ENCODE results near the gene HPSE2. TPM values are rescaled to one million over a fixed set of nuclear protein-coding genes. Genes with fewer than 3 reads are reported as not detected.

Gene HPSE2
- total RNA-seq, 1 experiment from 2014 or later, result not detected

DNA sequence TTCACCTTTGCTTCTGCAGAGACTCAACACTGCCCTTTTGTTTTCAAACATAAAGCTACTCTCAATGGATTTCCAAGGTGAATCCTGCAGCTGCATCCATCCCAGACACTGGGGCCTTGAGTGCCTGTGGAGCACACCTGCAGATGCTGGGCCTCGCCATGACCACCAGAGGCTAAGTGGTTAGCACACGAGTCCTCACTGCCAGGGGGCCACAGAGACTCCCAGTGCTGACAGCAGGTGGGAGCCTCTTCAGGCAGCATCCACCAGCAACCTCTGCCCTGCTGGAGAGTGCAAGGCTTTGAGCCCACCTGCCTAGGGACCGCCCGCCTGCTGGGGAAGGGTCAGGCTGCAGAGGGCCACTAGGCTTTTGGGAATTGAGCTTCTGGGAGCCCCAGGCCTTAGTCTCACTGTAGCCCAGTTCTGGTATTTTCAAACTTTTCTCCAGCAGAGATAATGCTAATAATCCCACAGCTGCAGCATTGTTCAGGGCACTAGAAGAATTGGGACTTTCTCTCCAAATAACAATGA lies 779.5 kb downstream of the HPSE2 start:
- Histone ChIP-seq H3K9me3 (ENCODE audit: control insufficient read depth, insufficient read depth, low read depth, low read length) (no peaks in the 10 kb centered on the region), H3K4me3 (ENCODE audit: low read depth in 2 of 2, low read length in 2 of 2) (no peak overlapping the region), H3K27me3 (ENCODE audit: control insufficient read depth, insufficient read depth, low read length) (no peaks in the 10 kb centered on the region; the same call in 1 of the 2 replicates), H3K4me1 (ENCODE audit: control insufficient read depth, insufficient read depth, low read length) (peaks cover 14% of the 10 kb centered on the region), H3K36me3 (ENCODE audit: control insufficient read depth, insufficient read depth, low read length) (no peaks in the 10 kb centered on the region), H3K27ac (ENCODE audit: low read length) (no peak overlapping the region)
- TF ChIP-seq, protein P1, sequence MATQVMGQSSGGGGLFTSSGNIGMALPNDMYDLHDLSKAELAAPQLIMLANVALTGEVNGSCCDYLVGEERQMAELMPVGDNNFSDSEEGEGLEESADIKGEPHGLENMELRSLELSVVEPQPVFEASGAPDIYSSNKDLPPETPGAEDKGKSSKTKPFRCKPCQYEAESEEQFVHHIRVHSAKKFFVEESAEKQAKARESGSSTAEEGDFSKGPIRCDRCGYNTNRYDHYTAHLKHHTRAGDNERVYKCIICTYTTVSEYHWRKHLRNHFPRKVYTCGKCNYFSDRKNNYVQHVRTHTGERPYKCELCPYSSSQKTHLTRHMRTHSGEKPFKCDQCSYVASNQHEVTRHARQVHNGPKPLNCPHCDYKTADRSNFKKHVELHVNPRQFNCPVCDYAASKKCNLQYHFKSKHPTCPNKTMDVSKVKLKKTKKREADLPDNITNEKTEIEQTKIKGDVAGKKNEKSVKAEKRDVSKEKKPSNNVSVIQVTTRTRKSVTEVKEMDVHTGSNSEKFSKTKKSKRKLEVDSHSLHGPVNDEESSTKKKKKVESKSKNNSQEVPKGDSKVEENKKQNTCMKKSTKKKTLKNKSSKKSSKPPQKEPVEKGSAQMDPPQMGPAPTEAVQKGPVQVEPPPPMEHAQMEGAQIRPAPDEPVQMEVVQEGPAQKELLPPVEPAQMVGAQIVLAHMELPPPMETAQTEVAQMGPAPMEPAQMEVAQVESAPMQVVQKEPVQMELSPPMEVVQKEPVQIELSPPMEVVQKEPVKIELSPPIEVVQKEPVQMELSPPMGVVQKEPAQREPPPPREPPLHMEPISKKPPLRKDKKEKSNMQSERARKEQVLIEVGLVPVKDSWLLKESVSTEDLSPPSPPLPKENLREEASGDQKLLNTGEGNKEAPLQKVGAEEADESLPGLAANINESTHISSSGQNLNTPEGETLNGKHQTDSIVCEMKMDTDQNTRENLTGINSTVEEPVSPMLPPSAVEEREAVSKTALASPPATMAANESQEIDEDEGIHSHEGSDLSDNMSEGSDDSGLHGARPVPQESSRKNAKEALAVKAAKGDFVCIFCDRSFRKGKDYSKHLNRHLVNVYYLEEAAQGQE (IDR thresholded peaks at IDR 0.05; ENCODE audit: insufficient read depth in 1 of 2, low read depth in 2 of 2, low read length in 1 of 2), result no peak
- TF ChIP-seq SIN3A (IDR thresholded peaks at IDR 0.05; ENCODE audit: borderline replicate concordance, insufficient read depth, low read depth, low read length) (no peak), TCF7L2 (IDR thresholded peaks at IDR 0.05; ENCODE audit: low read depth, low read length) (no peak), POLR2AphosphoS5 (IDR thresholded peaks at IDR 0.05; ENCODE audit: low read depth, low read length) (no peak)
- TF ChIP-seq, protein P2, sequence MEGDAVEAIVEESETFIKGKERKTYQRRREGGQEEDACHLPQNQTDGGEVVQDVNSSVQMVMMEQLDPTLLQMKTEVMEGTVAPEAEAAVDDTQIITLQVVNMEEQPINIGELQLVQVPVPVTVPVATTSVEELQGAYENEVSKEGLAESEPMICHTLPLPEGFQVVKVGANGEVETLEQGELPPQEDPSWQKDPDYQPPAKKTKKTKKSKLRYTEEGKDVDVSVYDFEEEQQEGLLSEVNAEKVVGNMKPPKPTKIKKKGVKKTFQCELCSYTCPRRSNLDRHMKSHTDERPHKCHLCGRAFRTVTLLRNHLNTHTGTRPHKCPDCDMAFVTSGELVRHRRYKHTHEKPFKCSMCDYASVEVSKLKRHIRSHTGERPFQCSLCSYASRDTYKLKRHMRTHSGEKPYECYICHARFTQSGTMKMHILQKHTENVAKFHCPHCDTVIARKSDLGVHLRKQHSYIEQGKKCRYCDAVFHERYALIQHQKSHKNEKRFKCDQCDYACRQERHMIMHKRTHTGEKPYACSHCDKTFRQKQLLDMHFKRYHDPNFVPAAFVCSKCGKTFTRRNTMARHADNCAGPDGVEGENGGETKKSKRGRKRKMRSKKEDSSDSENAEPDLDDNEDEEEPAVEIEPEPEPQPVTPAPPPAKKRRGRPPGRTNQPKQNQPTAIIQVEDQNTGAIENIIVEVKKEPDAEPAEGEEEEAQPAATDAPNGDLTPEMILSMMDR (IDR thresholded peaks at IDR 0.05), result no peak
- in situ Hi-C loops (cut with HindIII; ENCODE audit: low pct_unique_long_range_greater_than_20kb, low sequenced_read_pairs), result no loop called here
- DNase-seq (ENCODE audit: low read depth, low spot score), result no peak
- CTCF ChIA-PET, result no interaction called here
- ATAC-seq, result no peak
- no TSS peak for BruUV-seq (replicated peaks)
- intact Hi-C loops (cut with micrococcal nuclease; ENCODE audit: unreplicated experiment), result no loop called here
- POLR2A ChIA-PET, result no interaction called here

DNA sequence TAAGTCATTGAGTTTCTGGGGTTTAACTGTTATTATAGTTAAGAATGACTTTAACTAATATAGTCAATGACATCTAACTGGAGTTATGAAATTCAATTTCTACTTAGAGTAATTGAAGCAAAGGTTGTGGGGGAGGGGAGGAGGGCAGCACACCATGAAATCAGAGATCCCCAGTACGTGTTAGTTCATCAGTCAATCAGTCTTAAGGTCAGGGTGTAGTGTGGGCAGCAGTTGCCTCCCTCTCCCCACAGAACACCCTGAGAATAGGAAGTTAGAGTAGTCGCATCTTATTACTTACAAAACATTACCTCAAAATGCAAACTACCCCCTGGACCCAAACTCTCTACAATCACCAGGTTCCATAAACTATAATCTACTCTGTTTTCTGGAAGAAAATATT lies 781.9 kb downstream of the HPSE2 start:
- Histone ChIP-seq H3K9me3 (ENCODE audit: control insufficient read depth, insufficient read depth, low read depth, low read length) (no peaks in the 10 kb centered on the region), H3K4me3 (ENCODE audit: low read depth in 2 of 2, low read length in 2 of 2) (no peak overlapping the region), H3K27ac (ENCODE audit: low read length) (no peak overlapping the region), H3K4me1 (ENCODE audit: control insufficient read depth, insufficient read depth, low read length) (no peaks in the 10 kb centered on the region), H3K36me3 (ENCODE audit: control insufficient read depth, insufficient read depth, low read length) (no peaks in the 10 kb centered on the region), H3K27me3 (ENCODE audit: control insufficient read depth, insufficient read depth, low read length) (no peaks in the 10 kb centered on the region; the same call in 1 of the 2 replicates)
- TF ChIP-seq TCF7L2 (IDR thresholded peaks at IDR 0.05; ENCODE audit: low read depth, low read length), result no peak
- no peak for TF ChIP-seq POLR2AphosphoS5 (IDR thresholded peaks at IDR 0.05; ENCODE audit: low read depth, low read length)
- TF ChIP-seq, protein P1 (IDR thresholded peaks at IDR 0.05; ENCODE audit: insufficient read depth in 1 of 2, low read depth in 2 of 2, low read length in 1 of 2), result no peak
- TF ChIP-seq, protein P2 (IDR thresholded peaks at IDR 0.05), result no peak
- TF ChIP-seq SIN3A (IDR thresholded peaks at IDR 0.05; ENCODE audit: borderline replicate concordance, insufficient read depth, low read depth, low read length), result no peak
- no TSS peak for BruUV-seq (replicated peaks)
- ChIA-PET CTCF (no interaction called here), POLR2A (no interaction called here)
- intact Hi-C loops (cut with micrococcal nuclease; ENCODE audit: unreplicated experiment) (no loop called here), in situ Hi-C loops (cut with HindIII; ENCODE audit: low pct_unique_long_range_greater_than_20kb, low sequenced_read_pairs) (no loop called here)
- ATAC-seq (no peak), DNase-seq (ENCODE audit: low read depth, low spot score) (no peak)
